Measurements from ENCODE around the gene PLXNA4. TPM values are rescaled to one million over a fixed set of nuclear protein-coding genes. Genes with fewer than 3 reads are reported as not detected.
A peak's percentile ranks its signal among the peaks of the same experiment; 100 is the strongest.

PLXNA4 gene
- total RNA-seq, 1 donor from 2014 or later = 14.0 TPM

DNA sequence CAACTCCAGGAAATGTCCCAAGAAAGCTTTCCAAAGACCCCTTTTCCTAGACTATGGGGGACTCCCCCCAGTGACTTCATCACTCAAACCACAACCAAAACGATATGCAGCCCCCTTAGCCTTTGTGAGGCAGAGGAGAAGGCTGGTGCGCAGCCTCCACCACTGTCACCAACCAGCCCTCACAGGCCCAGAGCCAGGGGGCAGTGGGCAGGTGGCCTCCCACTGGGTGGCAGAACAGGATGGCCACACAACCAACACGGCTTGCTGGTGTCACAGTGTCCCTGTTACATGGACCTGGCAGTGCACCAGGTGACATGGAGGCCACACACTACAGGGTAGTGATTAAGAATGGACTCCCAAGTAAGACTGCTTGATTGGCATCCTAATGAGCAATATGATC lies 172.0 kb downstream of the PLXNA4 start:
- peaks cover 15% of the 10 kb centered on the region for H3K4me1 ChIP-seq
- no peaks in the 10 kb centered on the region for H3K36me3 ChIP-seq
- no peaks in the 10 kb centered on the region for H3K9me3 ChIP-seq
- intact Hi-C loops (cut with DNase I) = no loop called here
- no peaks in the 10 kb centered on the region for H3K27me3 ChIP-seq
- no peak for DNase-seq (ENCODE audit: extremely low spot score in 2 of 2)
- no peak overlapping the region for H3K27ac ChIP-seq
- H3K4me3 ChIP-seq = no peak overlapping the region
- TF ChIP-seq, protein P1, sequence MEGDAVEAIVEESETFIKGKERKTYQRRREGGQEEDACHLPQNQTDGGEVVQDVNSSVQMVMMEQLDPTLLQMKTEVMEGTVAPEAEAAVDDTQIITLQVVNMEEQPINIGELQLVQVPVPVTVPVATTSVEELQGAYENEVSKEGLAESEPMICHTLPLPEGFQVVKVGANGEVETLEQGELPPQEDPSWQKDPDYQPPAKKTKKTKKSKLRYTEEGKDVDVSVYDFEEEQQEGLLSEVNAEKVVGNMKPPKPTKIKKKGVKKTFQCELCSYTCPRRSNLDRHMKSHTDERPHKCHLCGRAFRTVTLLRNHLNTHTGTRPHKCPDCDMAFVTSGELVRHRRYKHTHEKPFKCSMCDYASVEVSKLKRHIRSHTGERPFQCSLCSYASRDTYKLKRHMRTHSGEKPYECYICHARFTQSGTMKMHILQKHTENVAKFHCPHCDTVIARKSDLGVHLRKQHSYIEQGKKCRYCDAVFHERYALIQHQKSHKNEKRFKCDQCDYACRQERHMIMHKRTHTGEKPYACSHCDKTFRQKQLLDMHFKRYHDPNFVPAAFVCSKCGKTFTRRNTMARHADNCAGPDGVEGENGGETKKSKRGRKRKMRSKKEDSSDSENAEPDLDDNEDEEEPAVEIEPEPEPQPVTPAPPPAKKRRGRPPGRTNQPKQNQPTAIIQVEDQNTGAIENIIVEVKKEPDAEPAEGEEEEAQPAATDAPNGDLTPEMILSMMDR (IDR thresholded peaks at IDR 0.05) = no peak
- TF ChIP-seq POLR2AphosphoS5 (IDR thresholded peaks at IDR 0.05; ENCODE audit: insufficient read depth in 1 of 2, low read depth in 1 of 2) = no peak
- TF ChIP-seq POLR2A (IDR thresholded peaks at IDR 0.05) = no peak

DNA sequence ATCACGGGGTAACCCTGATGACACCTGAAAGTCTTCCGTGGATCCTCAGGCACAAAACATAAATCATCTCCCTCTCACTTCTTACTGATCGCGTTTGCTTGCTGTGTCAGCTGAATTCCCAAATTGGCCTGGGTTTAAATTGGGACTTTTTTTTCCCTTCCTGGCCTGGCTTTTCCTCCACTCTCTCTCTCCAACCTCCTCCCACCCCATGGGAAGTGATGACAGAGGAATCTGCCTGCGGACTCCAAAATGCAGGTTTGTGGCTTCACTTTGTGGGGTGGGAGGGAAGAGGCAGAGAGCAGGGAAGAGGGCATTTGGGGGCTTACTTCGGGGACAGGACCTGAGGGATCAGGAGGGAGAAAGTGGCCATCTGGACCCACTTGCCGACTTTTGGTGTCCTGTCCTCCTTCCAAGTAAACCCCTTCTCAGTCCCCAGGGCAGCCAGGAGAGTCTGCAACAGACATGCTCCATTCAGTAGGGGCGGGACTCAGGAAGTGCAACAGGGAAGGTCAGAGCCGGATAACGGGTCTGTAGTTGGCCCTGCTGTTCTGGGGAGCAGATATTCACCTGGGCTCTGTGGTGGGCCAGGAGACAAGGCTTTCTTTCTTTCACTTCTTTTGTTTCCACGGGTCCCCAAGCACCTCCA lies 172.7 kb downstream of the PLXNA4 start:
- H3K36me3 ChIP-seq = no peaks in the 10 kb centered on the region
- H3K4me1 ChIP-seq = peaks cover 15% of the 10 kb centered on the region
- no peak for DNase-seq (ENCODE audit: extremely low spot score in 2 of 2)
- H3K9me3 ChIP-seq = no peaks in the 10 kb centered on the region
- H3K27me3 ChIP-seq = no peaks in the 10 kb centered on the region
- H3K27ac ChIP-seq = no peak overlapping the region
- intact Hi-C loops (cut with DNase I) = no loop called here
- TF ChIP-seq POLR2A (IDR thresholded peaks at IDR 0.05) = no peak
- no peak for TF ChIP-seq POLR2AphosphoS5 (IDR thresholded peaks at IDR 0.05; ENCODE audit: insufficient read depth in 1 of 2, low read depth in 1 of 2)
- TF ChIP-seq, protein P1 (IDR thresholded peaks at IDR 0.05) = no peak
- no peak overlapping the region for H3K4me3 ChIP-seq

DNA sequence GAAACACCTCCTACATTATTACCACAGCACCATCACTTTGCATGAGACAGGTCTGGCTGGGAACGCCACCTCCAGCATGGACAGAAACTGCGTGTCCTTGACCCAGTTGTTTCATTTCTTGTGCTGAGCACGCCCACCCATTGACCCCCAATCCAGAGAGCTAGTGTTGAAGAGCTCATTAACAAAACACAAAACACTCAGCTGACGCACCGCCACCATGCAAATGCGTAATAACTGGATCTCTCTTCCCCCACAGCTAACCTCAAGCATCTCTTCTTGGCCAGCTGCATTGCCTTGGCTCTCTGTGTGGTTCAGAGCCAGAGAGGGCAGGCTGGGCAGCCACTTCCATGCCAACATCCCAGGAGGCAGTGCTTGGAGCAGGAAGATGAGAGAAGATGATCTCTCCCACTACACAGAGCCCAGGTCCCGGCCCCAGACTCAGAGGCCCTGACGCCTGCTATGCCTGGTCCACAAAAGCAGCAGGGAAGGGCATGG lies 173.5 kb downstream of the PLXNA4 start:
- TF ChIP-seq POLR2A (IDR thresholded peaks at IDR 0.05) (no peak), POLR2AphosphoS5 (IDR thresholded peaks at IDR 0.05; ENCODE audit: insufficient read depth in 1 of 2, low read depth in 1 of 2) (no peak)
- TF ChIP-seq, protein P1 (IDR thresholded peaks at IDR 0.05) = no peak
- Histone ChIP-seq H3K36me3 (no peaks in the 10 kb centered on the region), H3K4me1 (peaks cover 15% of the 10 kb centered on the region), H3K4me3 (no peak overlapping the region), H3K9me3 (no peaks in the 10 kb centered on the region), H3K27me3 (no peaks in the 10 kb centered on the region), H3K27ac (no peak overlapping the region)
- DNase-seq (ENCODE audit: extremely low spot score in 2 of 2) = no peak
- intact Hi-C loops (cut with DNase I) = no loop called here

DNA sequence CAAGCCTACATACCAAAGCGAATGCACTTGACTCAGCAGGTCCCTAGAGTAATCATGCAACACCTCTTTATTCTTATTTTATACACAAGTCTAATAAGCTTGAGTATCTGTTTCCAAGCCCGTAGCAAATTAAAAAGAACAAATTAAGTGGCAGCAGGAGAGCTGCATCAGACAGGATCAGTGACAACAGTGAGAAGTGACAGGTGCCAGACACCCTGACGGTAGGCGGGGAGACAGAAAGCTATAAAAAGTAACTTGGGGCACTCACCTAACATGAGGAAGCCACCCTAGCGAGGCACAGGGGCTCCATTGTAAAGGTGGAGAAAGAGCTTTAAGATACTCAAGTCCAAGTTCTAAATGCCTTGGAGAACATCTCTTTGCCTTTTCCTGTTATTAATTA lies 174.2 kb downstream of the PLXNA4 start:
- Histone ChIP-seq H3K36me3 (no peaks in the 10 kb centered on the region), H3K9me3 (no peaks in the 10 kb centered on the region), H3K4me1 (peaks cover 15% of the 10 kb centered on the region), H3K27me3 (no peaks in the 10 kb centered on the region), H3K27ac (no peak overlapping the region), H3K4me3 (no peak overlapping the region)
- intact Hi-C loops (cut with DNase I) = no loop called here
- TF ChIP-seq POLR2AphosphoS5 (IDR thresholded peaks at IDR 0.05; ENCODE audit: insufficient read depth in 1 of 2, low read depth in 1 of 2) = no peak
- TF ChIP-seq, protein P1 (IDR thresholded peaks at IDR 0.05) = no peak
- TF ChIP-seq POLR2A (IDR thresholded peaks at IDR 0.05) = no peak
- DNase-seq (ENCODE audit: extremely low spot score in 2 of 2) = no peak

DNA sequence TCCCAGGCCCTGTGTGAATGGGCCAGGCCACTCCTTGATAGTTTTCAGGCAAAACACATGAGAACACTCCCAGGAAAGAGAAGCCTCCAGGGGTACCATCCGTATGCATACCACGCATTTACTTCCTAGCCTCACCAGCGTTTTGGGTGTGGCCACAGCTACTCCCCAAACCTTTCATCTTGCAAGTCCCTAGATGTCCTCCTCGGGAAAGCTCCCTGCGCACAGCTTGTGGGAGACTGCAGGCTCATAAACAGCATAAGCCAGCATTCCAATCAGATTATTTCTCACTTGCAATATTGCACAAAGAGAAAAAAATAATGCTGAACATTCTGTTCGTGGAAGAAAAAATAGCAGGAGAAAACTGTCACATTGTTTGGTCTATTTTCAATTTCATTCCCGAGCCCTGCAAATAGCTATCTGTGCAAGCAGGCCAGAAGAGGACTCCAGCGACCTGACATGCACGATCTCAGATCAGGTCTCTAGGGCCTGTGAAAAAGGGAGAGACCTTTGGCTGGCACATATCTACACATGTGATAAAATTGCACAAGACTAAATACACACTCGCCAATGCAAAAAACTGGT lies 175.6 kb downstream of the PLXNA4 start:
- no peaks in the 10 kb centered on the region for H3K27me3 ChIP-seq
- H3K36me3 ChIP-seq = no peaks in the 10 kb centered on the region
- H3K4me1 ChIP-seq = peaks cover 15% of the 10 kb centered on the region
- no peak overlapping the region for H3K27ac ChIP-seq
- peak; percentile 20 to 38 for TF ChIP-seq POLR2AphosphoS5 (IDR thresholded peaks at IDR 0.05; ENCODE audit: insufficient read depth in 1 of 2, low read depth in 1 of 2)
- no peak for TF ChIP-seq POLR2A (IDR thresholded peaks at IDR 0.05)
- TF ChIP-seq, protein P1 (IDR thresholded peaks at IDR 0.05) = no peak
- no peaks in the 10 kb centered on the region for H3K9me3 ChIP-seq
- H3K4me3 ChIP-seq = no peak overlapping the region
- no peak for DNase-seq (ENCODE audit: extremely low spot score in 2 of 2)
- intact Hi-C loops (cut with DNase I) = no loop called here

Data from vagina (tissue), 2 donors.